Measurements from ENCODE around the gene MGLL.

MGLL gene

DNA sequence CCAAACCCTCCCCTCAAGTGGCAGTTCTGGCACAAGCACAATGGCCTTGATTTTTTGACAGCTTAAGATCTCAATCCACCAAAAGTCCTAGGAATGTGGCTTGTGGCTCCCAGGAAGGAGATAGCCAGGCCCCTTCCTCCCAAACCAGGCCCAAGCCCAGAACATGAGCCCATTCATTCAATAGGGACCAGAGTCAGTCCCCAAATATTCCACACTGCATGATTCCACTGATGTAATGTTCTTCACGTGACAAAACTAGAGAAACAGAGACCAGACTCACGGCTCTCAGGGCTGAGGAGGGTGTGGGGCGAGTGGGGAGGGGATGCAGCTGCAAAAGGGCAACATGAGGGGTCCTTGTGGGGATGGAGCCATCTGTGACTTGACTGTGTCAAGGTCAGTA lies 124.0 kb downstream of the MGLL start:
- H3K36me3 ChIP-seq (ENCODE audit: low read length) = no peaks in the 10 kb centered on the region
- no peaks in the 10 kb centered on the region for H3K9me2 ChIP-seq (replicated peaks; ENCODE audit: insufficient read depth, low read length)
- no peak overlapping the region for H3K27ac ChIP-seq (ENCODE audit: low read depth, low read length)
- H3K9me3 ChIP-seq (ENCODE audit: insufficient read depth, low read length) = no peaks in the 10 kb centered on the region
- no peaks in the 10 kb centered on the region for H3K79me2 ChIP-seq (ENCODE audit: insufficient read depth, low read length)
- no peaks in the 10 kb centered on the region for H3K27me3 ChIP-seq (ENCODE audit: low read length)
- peak overlapping the region; percentile 55 for H3K4me2 ChIP-seq (ENCODE audit: low read depth, low read length, poor library complexity, severe bottlenecking)
- H2AFZ ChIP-seq (ENCODE audit: low read depth, low read length, severe bottlenecking) = no peak overlapping the region
- no peaks in the 10 kb centered on the region for H3F3A ChIP-seq (ENCODE audit: insufficient read depth)
- H3K4me3 ChIP-seq (ENCODE audit: insufficient read depth, low read length, poor library complexity, severe bottlenecking) = no peak overlapping the region
- no peak for TF ChIP-seq EZH2phosphoT487 (conservative IDR thresholded peaks at IDR 0.05; ENCODE audit: low read length)
- peak overlapping the region; percentile 42 for H3K9ac ChIP-seq (ENCODE audit: low read length)
- no peaks in the 10 kb centered on the region for H4K20me1 ChIP-seq (ENCODE audit: low read depth, low read length)

- Histone ChIP-seq H2AFZ (ENCODE audit: low read depth, low read length, severe bottlenecking) (peak overlapping the region; percentile 72), H3F3A (ENCODE audit: insufficient read depth) (no peaks in the 10 kb centered on the region), H3K36me3 (ENCODE audit: low read length) (no peaks in the 10 kb centered on the region), H3K9ac (ENCODE audit: low read length) (peak overlapping the region; percentile 42), H3K4me3 (ENCODE audit: insufficient read depth, low read length, poor library complexity, severe bottlenecking) (peak overlapping the region; percentile 27), H3K4me2 (ENCODE audit: low read depth, low read length, poor library complexity, severe bottlenecking) (peak overlapping the region; percentile 55), H4K20me1 (ENCODE audit: low read depth, low read length) (no peaks in the 10 kb centered on the region), H3K9me2 (replicated peaks; ENCODE audit: insufficient read depth, low read length) (no peaks in the 10 kb centered on the region), H3K27me3 (ENCODE audit: low read length) (no peaks in the 10 kb centered on the region), H3K9me3 (ENCODE audit: insufficient read depth, low read length) (no peaks in the 10 kb centered on the region), H3K79me2 (ENCODE audit: insufficient read depth, low read length) (no peaks in the 10 kb centered on the region), H3K27ac (ENCODE audit: low read depth, low read length) (peak overlapping the region; percentile 76)
- no peak for TF ChIP-seq EZH2phosphoT487 (conservative IDR thresholded peaks at IDR 0.05; ENCODE audit: low read length)
- TF ChIP-seq, protein P1, sequence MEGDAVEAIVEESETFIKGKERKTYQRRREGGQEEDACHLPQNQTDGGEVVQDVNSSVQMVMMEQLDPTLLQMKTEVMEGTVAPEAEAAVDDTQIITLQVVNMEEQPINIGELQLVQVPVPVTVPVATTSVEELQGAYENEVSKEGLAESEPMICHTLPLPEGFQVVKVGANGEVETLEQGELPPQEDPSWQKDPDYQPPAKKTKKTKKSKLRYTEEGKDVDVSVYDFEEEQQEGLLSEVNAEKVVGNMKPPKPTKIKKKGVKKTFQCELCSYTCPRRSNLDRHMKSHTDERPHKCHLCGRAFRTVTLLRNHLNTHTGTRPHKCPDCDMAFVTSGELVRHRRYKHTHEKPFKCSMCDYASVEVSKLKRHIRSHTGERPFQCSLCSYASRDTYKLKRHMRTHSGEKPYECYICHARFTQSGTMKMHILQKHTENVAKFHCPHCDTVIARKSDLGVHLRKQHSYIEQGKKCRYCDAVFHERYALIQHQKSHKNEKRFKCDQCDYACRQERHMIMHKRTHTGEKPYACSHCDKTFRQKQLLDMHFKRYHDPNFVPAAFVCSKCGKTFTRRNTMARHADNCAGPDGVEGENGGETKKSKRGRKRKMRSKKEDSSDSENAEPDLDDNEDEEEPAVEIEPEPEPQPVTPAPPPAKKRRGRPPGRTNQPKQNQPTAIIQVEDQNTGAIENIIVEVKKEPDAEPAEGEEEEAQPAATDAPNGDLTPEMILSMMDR (IDR thresholded peaks at IDR 0.05; ENCODE audit: insufficient read depth, low read length, poor library complexity, severe bottlenecking) = no peak
Observed at GRCh38 chr3:127697551-127698240, 124.6 kb downstream of the MGLL start.

- Histone ChIP-seq H4K20me1 (ENCODE audit: low read depth, low read length) (no peaks in the 10 kb centered on the region), H3K9me3 (ENCODE audit: insufficient read depth, low read length) (no peaks in the 10 kb centered on the region), H3K27ac (ENCODE audit: low read depth, low read length) (no peak overlapping the region), H3K4me2 (ENCODE audit: low read depth, low read length, poor library complexity, severe bottlenecking) (no peak overlapping the region), H3K4me3 (ENCODE audit: insufficient read depth, low read length, poor library complexity, severe bottlenecking) (no peak overlapping the region), H3F3A (ENCODE audit: insufficient read depth) (no peaks in the 10 kb centered on the region), H3K9me2 (replicated peaks; ENCODE audit: insufficient read depth, low read length) (no peaks in the 10 kb centered on the region), H3K79me2 (ENCODE audit: insufficient read depth, low read length) (no peaks in the 10 kb centered on the region), H3K9ac (ENCODE audit: low read length) (no peak overlapping the region), H3K36me3 (ENCODE audit: low read length) (no peaks in the 10 kb centered on the region), H3K27me3 (ENCODE audit: low read length) (no peaks in the 10 kb centered on the region), H2AFZ (ENCODE audit: low read depth, low read length, severe bottlenecking) (no peak overlapping the region)
- TF ChIP-seq, protein P1 (IDR thresholded peaks at IDR 0.05; ENCODE audit: insufficient read depth, low read length, poor library complexity, severe bottlenecking) = peak; percentile 43
- TF ChIP-seq EZH2phosphoT487 (conservative IDR thresholded peaks at IDR 0.05; ENCODE audit: low read length) = no peak
Observed at GRCh38 chr3:127694467-127695215, 127.7 kb downstream of the MGLL start.
